Fibroblast of villous mesenchyme (primary cell): ENCODE measurements around the gene FOXI2. TPM values are rescaled to one million over a fixed set of nuclear protein-coding genes. Genes with fewer than 3 reads are reported as not detected.

Experiments
- DNase-seq: peaks from one replicate; pipeline ENCODE4 v3.0.0-alpha.2; 2010; ENCODE audit warnings: low read depth
- H3K4me3 ChIP-seq: 2 replicates; pipeline ENCODE4 v1.5.1; 2011; ENCODE audit warnings: low read depth, mild to moderate bottlenecking, low read length
- total RNA-seq: library from RNA; depleted of rRNA; stranded (reverse); fragments of >200 nt; gene quantifications from 2 replicates; pipeline ENCODE4 v1.2.3, GENCODE V29; 2012
- TF ChIP-seq, protein P1 (sequence below): IDR thresholded peaks from 2 replicates; pipeline ENCODE4 v1.5.1; 2012; ENCODE audit warnings: low read depth, mild to moderate bottlenecking, low read length; ENCODE audit not compliant: insufficient read depth

The FOXI2 gene
- total RNA-seq, 1 donor: not detected

GRCh38 chr10:127740596-127740995 is 3.6 kb downstream of the FOXI2 start:
- H3K4me3 ChIP-seq: no peak overlapping the region
- TF ChIP-seq, protein P1, sequence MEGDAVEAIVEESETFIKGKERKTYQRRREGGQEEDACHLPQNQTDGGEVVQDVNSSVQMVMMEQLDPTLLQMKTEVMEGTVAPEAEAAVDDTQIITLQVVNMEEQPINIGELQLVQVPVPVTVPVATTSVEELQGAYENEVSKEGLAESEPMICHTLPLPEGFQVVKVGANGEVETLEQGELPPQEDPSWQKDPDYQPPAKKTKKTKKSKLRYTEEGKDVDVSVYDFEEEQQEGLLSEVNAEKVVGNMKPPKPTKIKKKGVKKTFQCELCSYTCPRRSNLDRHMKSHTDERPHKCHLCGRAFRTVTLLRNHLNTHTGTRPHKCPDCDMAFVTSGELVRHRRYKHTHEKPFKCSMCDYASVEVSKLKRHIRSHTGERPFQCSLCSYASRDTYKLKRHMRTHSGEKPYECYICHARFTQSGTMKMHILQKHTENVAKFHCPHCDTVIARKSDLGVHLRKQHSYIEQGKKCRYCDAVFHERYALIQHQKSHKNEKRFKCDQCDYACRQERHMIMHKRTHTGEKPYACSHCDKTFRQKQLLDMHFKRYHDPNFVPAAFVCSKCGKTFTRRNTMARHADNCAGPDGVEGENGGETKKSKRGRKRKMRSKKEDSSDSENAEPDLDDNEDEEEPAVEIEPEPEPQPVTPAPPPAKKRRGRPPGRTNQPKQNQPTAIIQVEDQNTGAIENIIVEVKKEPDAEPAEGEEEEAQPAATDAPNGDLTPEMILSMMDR: no peak
- no peak for DNase-seq

GRCh38 chr10:127743205-127743604 is 6.2 kb downstream of the FOXI2 start:
- TF ChIP-seq, protein P1: no peak

DNA sequence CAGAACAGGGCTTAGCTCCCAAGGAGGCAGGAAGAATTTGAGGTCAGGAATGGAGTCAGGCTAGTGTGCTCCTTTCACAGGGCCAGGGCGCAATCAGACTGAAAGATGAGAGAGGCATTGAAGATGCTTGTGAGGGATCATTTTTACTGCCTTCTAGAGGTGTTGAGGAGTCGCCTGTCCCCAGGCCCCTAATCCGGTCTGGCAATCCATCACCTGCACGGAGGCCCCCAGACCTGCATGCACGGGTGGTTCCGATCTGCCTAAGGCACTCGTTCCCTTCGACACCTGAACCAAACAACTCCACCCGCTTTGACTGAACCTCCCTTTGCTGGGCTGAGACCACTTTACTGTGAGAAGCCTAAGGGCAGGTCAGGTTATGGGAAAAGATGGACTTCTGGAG is 8.0 kb downstream of the FOXI2 start:
- DNase-seq: no peak
- H3K4me3 ChIP-seq: no peak overlapping the region
- TF ChIP-seq, protein P1: no peak

More at GRCh38 chr10:127743205-127743604, 6.2 kb downstream of the FOXI2 start:
- no peak for DNase-seq
- no peak overlapping the region for H3K4me3 ChIP-seq

GRCh38 chr10:127745861-127746260 is 8.9 kb downstream of the FOXI2 start:
- no peak for DNase-seq
- no peak overlapping the region for H3K4me3 ChIP-seq
- TF ChIP-seq, protein P1: no peak

DNA sequence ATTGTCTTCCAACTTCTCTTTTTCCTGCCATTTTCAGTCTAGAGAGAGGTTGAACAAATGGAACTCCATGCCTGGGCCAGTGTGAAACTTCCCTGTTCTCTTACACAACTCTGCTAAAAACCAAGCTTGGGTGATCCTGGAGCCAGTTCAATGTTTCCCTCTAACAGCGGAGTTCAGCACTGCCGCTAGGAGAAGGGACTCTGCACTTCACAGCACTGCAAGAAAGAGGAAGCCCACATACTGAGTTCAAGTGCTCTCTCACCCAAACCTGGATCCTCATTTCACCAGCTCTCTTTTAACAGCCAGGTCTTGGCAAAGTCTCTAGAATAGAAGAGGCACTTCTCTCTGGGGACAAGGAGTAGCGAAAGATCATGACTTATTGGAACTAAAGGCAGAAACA is 18.8 kb downstream of the FOXI2 start:
- TF ChIP-seq, protein P1: no peak
- no peak for DNase-seq

DNA sequence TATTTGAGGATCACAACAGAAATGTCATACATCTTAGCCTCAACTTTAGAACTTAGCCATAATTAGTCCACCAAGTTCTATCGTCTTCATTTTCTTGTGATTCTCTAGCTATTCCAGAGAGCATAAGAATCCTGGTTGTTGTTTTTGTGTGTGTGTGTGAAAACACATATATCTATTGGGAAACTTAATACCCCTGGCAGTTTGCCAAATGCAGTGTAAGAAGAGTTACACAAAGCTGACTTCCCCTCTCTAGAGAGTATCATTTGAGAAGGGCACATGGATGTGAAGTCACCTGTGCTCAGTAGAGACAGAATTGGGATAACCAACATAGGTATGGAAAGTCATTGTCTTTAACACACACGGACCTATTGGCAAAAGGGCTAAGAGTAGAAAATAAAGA is 19.3 kb downstream of the FOXI2 start:
- no peak for DNase-seq
- H3K4me3 ChIP-seq: no peak overlapping the region
- TF ChIP-seq, protein P1: no peak

More for the DNA sequence above, 18.8 kb downstream of the FOXI2 start:
- no peak overlapping the region for H3K4me3 ChIP-seq

GRCh38 chr10:127757033-127757432 is 20.0 kb downstream of the FOXI2 start:
- TF ChIP-seq, protein P1: no peak
- no peak overlapping the region for H3K4me3 ChIP-seq
- DNase-seq: no peak
